ENCODE results near the gene FAM237B.

The FAM237B gene

GRCh38 chr7:90322837-90323236, 1.7 kb upstream of the FAM237B start:
- H4K20me1 ChIP-seq (ENCODE audit: insufficient read depth, low read length) = no peaks in the 10 kb centered on the region
- H3K9me3 ChIP-seq (ENCODE audit: insufficient read depth, low read length) = no peaks in the 10 kb centered on the region
- H3K27me3 ChIP-seq (ENCODE audit: low read depth, low read length) = 0 out of 2 replicates have a peak, but pooled peaks cover 3% of the 10 kb centered on the region
- H3K4me1 ChIP-seq (ENCODE audit: low read length) = no peaks in the 10 kb centered on the region
- TF ChIP-seq EZH2phosphoT487 (IDR thresholded peaks at IDR 0.05; ENCODE audit: low read depth) (no peak), CTCF (IDR thresholded peaks at IDR 0.05; ENCODE audit: low read depth, low read length) (no peak)
- no peaks in the 10 kb centered on the region for H3K36me3 ChIP-seq (replicated peaks; ENCODE audit: low read depth, low read length)
- no peak overlapping the region for H2AFZ ChIP-seq (ENCODE audit: low read depth, low read length)
- no peak overlapping the region for H3K9ac ChIP-seq (ENCODE audit: low read length)
- no peak overlapping the region for H3K4me2 ChIP-seq (ENCODE audit: low read length)
- H3K27ac ChIP-seq (ENCODE audit: low read length) = no peak overlapping the region
- H3K4me3 ChIP-seq (ENCODE audit: low read length) = no peak overlapping the region
- H3K79me2 ChIP-seq (ENCODE audit: low read length) = no peaks in the 10 kb centered on the region

- Histone ChIP-seq H3K36me3 (replicated peaks; ENCODE audit: low read depth, low read length) (no peaks in the 10 kb centered on the region), H4K20me1 (ENCODE audit: insufficient read depth, low read length) (no peaks in the 10 kb centered on the region), H3K4me2 (ENCODE audit: low read length) (no peak overlapping the region), H3K4me1 (ENCODE audit: low read length) (no peaks in the 10 kb centered on the region), H3K79me2 (ENCODE audit: low read length) (no peaks in the 10 kb centered on the region), H3K27me3 (ENCODE audit: low read depth, low read length) (0 out of 2 replicates have a peak, but pooled peaks cover 3% of the 10 kb centered on the region), H3K27ac (ENCODE audit: low read length) (no peak overlapping the region), H3K9ac (ENCODE audit: low read length) (no peak overlapping the region), H3K4me3 (ENCODE audit: low read length) (no peak overlapping the region), H2AFZ (ENCODE audit: low read depth, low read length) (no peak overlapping the region), H3K9me3 (ENCODE audit: insufficient read depth, low read length) (no peaks in the 10 kb centered on the region)
- no peak for TF ChIP-seq CTCF (IDR thresholded peaks at IDR 0.05; ENCODE audit: low read depth, low read length)
- TF ChIP-seq EZH2phosphoT487 (IDR thresholded peaks at IDR 0.05; ENCODE audit: low read depth) = no peak
Measured at GRCh38 chr7:90320418-90320800, 695 bp downstream of the FAM237B start.

GRCh38 chr7:90320014-90320413, 1.1 kb downstream of the FAM237B start:
- no peak overlapping the region for H2AFZ ChIP-seq (ENCODE audit: low read depth, low read length)
- no peaks in the 10 kb centered on the region for H3K36me3 ChIP-seq (replicated peaks; ENCODE audit: low read depth, low read length)
- H3K9ac ChIP-seq (ENCODE audit: low read length) = no peak overlapping the region
- H3K9me3 ChIP-seq (ENCODE audit: insufficient read depth, low read length) = no peaks in the 10 kb centered on the region
- no peak overlapping the region for H3K27ac ChIP-seq (ENCODE audit: low read length)
- TF ChIP-seq CTCF (IDR thresholded peaks at IDR 0.05; ENCODE audit: low read depth, low read length) (no peak), EZH2phosphoT487 (IDR thresholded peaks at IDR 0.05; ENCODE audit: low read depth) (no peak)
- H3K4me1 ChIP-seq (ENCODE audit: low read length) = no peaks in the 10 kb centered on the region
- H3K27me3 ChIP-seq (ENCODE audit: low read depth, low read length) = 0 out of 2 replicates have a peak, but pooled peaks cover 3% of the 10 kb centered on the region
- no peaks in the 10 kb centered on the region for H4K20me1 ChIP-seq (ENCODE audit: insufficient read depth, low read length)
- H3K79me2 ChIP-seq (ENCODE audit: low read length) = no peaks in the 10 kb centered on the region
- H3K4me2 ChIP-seq (ENCODE audit: low read length) = no peak overlapping the region
- H3K4me3 ChIP-seq (ENCODE audit: low read length) = no peak overlapping the region

GRCh38 chr7:90313907-90314306, 7.2 kb downstream of the FAM237B start:
- Histone ChIP-seq H3K36me3 (replicated peaks; ENCODE audit: low read depth, low read length) (no peaks in the 10 kb centered on the region), H3K4me2 (ENCODE audit: low read length) (no peak overlapping the region), H3K9ac (ENCODE audit: low read length) (no peak overlapping the region), H3K4me1 (ENCODE audit: low read length) (peaks cover 3% of the 10 kb centered on the region; the same call in 1 of the 2 replicates), H4K20me1 (ENCODE audit: insufficient read depth, low read length) (no peaks in the 10 kb centered on the region), H3K27me3 (ENCODE audit: low read depth, low read length) (no peaks in the 10 kb centered on the region), H2AFZ (ENCODE audit: low read depth, low read length) (no peak overlapping the region), H3K79me2 (ENCODE audit: low read length) (no peaks in the 10 kb centered on the region), H3K27ac (ENCODE audit: low read length) (no peak overlapping the region), H3K9me3 (ENCODE audit: insufficient read depth, low read length) (no peaks in the 10 kb centered on the region), H3K4me3 (ENCODE audit: low read length) (no peak overlapping the region)
- TF ChIP-seq CTCF (IDR thresholded peaks at IDR 0.05; ENCODE audit: low read depth, low read length) (no peak), EZH2phosphoT487 (IDR thresholded peaks at IDR 0.05; ENCODE audit: low read depth) (no peak)
